ENCODE results near the gene MEF2C.

DNA sequence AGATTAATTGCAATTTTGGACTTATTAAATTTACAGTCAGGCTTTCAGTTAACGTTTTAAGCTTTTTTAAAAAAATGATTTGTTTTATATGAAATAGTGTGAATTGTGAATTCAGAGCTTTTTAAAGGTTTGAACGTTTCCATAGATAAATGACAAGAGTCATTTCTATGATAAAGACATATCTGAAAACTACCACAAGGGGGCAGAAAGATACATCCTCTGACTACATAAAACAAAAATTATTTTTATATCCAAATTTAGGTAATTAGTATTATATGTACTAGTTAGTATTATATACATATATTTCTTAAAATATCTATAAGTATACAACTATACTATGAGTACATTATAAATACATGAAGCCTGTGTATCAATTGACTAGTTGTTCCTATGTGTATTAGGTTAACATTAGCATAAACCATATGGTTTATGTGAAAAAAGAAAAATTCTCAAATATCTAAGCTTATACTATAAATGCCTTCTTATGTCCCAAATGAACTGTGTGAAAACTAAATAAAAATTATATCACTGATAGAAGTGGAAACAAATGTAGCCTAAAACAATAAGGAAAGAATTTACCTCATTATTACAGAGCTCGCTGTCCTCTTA, 155.2 kb downstream of the MEF2C start:
- TF ChIP-seq, protein P1, sequence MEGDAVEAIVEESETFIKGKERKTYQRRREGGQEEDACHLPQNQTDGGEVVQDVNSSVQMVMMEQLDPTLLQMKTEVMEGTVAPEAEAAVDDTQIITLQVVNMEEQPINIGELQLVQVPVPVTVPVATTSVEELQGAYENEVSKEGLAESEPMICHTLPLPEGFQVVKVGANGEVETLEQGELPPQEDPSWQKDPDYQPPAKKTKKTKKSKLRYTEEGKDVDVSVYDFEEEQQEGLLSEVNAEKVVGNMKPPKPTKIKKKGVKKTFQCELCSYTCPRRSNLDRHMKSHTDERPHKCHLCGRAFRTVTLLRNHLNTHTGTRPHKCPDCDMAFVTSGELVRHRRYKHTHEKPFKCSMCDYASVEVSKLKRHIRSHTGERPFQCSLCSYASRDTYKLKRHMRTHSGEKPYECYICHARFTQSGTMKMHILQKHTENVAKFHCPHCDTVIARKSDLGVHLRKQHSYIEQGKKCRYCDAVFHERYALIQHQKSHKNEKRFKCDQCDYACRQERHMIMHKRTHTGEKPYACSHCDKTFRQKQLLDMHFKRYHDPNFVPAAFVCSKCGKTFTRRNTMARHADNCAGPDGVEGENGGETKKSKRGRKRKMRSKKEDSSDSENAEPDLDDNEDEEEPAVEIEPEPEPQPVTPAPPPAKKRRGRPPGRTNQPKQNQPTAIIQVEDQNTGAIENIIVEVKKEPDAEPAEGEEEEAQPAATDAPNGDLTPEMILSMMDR (IDR thresholded peaks at IDR 0.05; ENCODE audit: low read depth, low read length, poor library complexity, severe bottlenecking) = peak; percentile 18
- no peak for TF ChIP-seq EZH2phosphoT487 (IDR thresholded peaks at IDR 0.05; ENCODE audit: borderline replicate concordance, low read length)

All from DOHH2 (cell line).